ENCODE results near the gene EXOC4. TPM values are rescaled to one million over a fixed set of nuclear protein-coding genes. Genes with fewer than 3 reads are reported as not detected.

EXOC4 gene
- total and polyA plus RNA-seq, 7 donors = 16.4 to 76.7 (median 50.7) TPM

- Histone ChIP-seq H3K27me3 (no peaks in the 10 kb centered on the region), H3K4me3 (no peak overlapping the region), H3K36me3 (no peaks in the 10 kb centered on the region), H3K4me1 (no peaks in the 10 kb centered on the region), H3K27ac (no peak overlapping the region), H3K9me3 (no peaks in the 10 kb centered on the region)
- no peak for DNase-seq
- TF ChIP-seq POLR2AphosphoS5 (IDR thresholded peaks at IDR 0.05) (no peak), POLR2A (IDR thresholded peaks at IDR 0.05) (no peak), CTCF (IDR thresholded peaks at IDR 0.05) (no peak), EP300 (IDR thresholded peaks at IDR 0.05) (no peak)
- 18 to 67% methylated on average over 1 of the region's 1 CpG for WGBS, 2 donors
- intact Hi-C loops (cut with DNase I) = no loop called here
Measured at GRCh38 chr7:133754708-133755107, 501.8 kb downstream of the EXOC4 start.

GRCh38 chr7:133755901-133756300 is 503.0 kb downstream of the EXOC4 start:
- intact Hi-C loops (cut with DNase I) = no loop called here
- Histone ChIP-seq H3K4me1 (no peaks in the 10 kb centered on the region), H3K4me3 (no peak overlapping the region), H3K27ac (no peak overlapping the region), H3K36me3 (no peaks in the 10 kb centered on the region), H3K9me3 (no peaks in the 10 kb centered on the region), H3K27me3 (no peaks in the 10 kb centered on the region)
- TF ChIP-seq POLR2A (IDR thresholded peaks at IDR 0.05) = no peak
- TF ChIP-seq POLR2AphosphoS5 (IDR thresholded peaks at IDR 0.05) = no peak
- no peak for TF ChIP-seq CTCF (IDR thresholded peaks at IDR 0.05)
- no peak for TF ChIP-seq EP300 (IDR thresholded peaks at IDR 0.05)
- DNase-seq = no peak

- H3K4me1 ChIP-seq = peaks cover 0 to 5% (median 3%) of the 10 kb centered on the region in 4 donors
- H3K27ac ChIP-seq = no peak overlapping the region
- no peaks in the 10 kb centered on the region for H3K27me3 ChIP-seq
- intact Hi-C loops (cut with DNase I) = no loop called here
- 21 to 77% methylated on average over 4 of the region's 4 CpGs for WGBS, 2 donors
- no peak for DNase-seq
- no peak for TF ChIP-seq EP300 (IDR thresholded peaks at IDR 0.05)
- no peak for TF ChIP-seq CTCF (IDR thresholded peaks at IDR 0.05)
- no peak for TF ChIP-seq POLR2A (IDR thresholded peaks at IDR 0.05)
- TF ChIP-seq POLR2AphosphoS5 (IDR thresholded peaks at IDR 0.05) = no peak
- no peak overlapping the region for H3K4me3 ChIP-seq
- H3K36me3 ChIP-seq = no peaks in the 10 kb centered on the region
- no peaks in the 10 kb centered on the region for H3K9me3 ChIP-seq
Measured at GRCh38 chr7:133761443-133761842, 508.6 kb downstream of the EXOC4 start.

- intact Hi-C loops (cut with DNase I) = no loop called here
- Histone ChIP-seq H3K4me3 (no peak overlapping the region), H3K4me1 (peaks cover 0 to 5% (median 3%) of the 10 kb centered on the region in 4 donors), H3K27ac (no peak overlapping the region), H3K9me3 (no peaks in the 10 kb centered on the region), H3K27me3 (no peaks in the 10 kb centered on the region), H3K36me3 (no peaks in the 10 kb centered on the region)
- DNase-seq = no peak
- WGBS, 2 donors = 67 to 73% methylated on average over 3 of the region's 3 CpGs
- TF ChIP-seq POLR2AphosphoS5 (IDR thresholded peaks at IDR 0.05) (no peak), CTCF (IDR thresholded peaks at IDR 0.05) (no peak), POLR2A (IDR thresholded peaks at IDR 0.05) (no peak), EP300 (IDR thresholded peaks at IDR 0.05) (no peak)
Measured at GRCh38 chr7:133763076-133763640, 510.3 kb downstream of the EXOC4 start.

GRCh38 chr7:133769668-133770067 is 516.8 kb downstream of the EXOC4 start:
- Histone ChIP-seq H3K9me3 (no peaks in the 10 kb centered on the region), H3K36me3 (no peaks in the 10 kb centered on the region), H3K4me3 (no peak overlapping the region), H3K27ac (no peak overlapping the region), H3K27me3 (no peaks in the 10 kb centered on the region), H3K4me1 (no peaks in the 10 kb centered on the region)
- DNase-seq = no peak
- intact Hi-C loops (cut with DNase I) = no loop called here
- TF ChIP-seq POLR2AphosphoS5 (IDR thresholded peaks at IDR 0.05) (no peak), CTCF (IDR thresholded peaks at IDR 0.05) (no peak), POLR2A (IDR thresholded peaks at IDR 0.05) (no peak), EP300 (IDR thresholded peaks at IDR 0.05) (no peak)
- 17 to 61% methylated on average over 1 of the region's 1 CpG for WGBS, 2 donors

All from sigmoid colon (tissue), 7 donors.